Measurements from ENCODE around the gene PTPRQ.

Gene PTPRQ

GRCh38 chr12:80490329-80490728 is 46.3 kb downstream of the PTPRQ start:
- no peak for TF ChIP-seq CTCF (IDR thresholded peaks at IDR 0.05; ENCODE audit: control insufficient read depth, insufficient read depth, low read depth, low read length, missing control alignments)
- no peak overlapping the region for H3K4me3 ChIP-seq (ENCODE audit: control insufficient read depth, low read depth, low read length)
- DNase-seq (ENCODE audit: low read depth) = no peak

- no peak for TF ChIP-seq CTCF (IDR thresholded peaks at IDR 0.05; ENCODE audit: control insufficient read depth, insufficient read depth, low read depth, low read length, missing control alignments)
- no peak overlapping the region for H3K4me3 ChIP-seq (ENCODE audit: control insufficient read depth, low read depth, low read length)
- no peak for DNase-seq (ENCODE audit: low read depth)
Observed at GRCh38 chr12:80491166-80491565, 47.1 kb downstream of the PTPRQ start.

GRCh38 chr12:80493466-80493865 is 49.4 kb downstream of the PTPRQ start:
- no peak overlapping the region for H3K4me3 ChIP-seq (ENCODE audit: control insufficient read depth, low read depth, low read length)
- DNase-seq (ENCODE audit: low read depth) = no peak
- TF ChIP-seq CTCF (IDR thresholded peaks at IDR 0.05; ENCODE audit: control insufficient read depth, insufficient read depth, low read depth, low read length, missing control alignments) = no peak

GRCh38 chr12:80494836-80495235 is 50.8 kb downstream of the PTPRQ start:
- H3K4me3 ChIP-seq (ENCODE audit: control insufficient read depth, low read depth, low read length) = no peak overlapping the region
- no peak for DNase-seq (ENCODE audit: low read depth)
- no peak for TF ChIP-seq CTCF (IDR thresholded peaks at IDR 0.05; ENCODE audit: control insufficient read depth, insufficient read depth, low read depth, low read length, missing control alignments)

- no peak for TF ChIP-seq CTCF (IDR thresholded peaks at IDR 0.05; ENCODE audit: control insufficient read depth, insufficient read depth, low read depth, low read length, missing control alignments)
- no peak overlapping the region for H3K4me3 ChIP-seq (ENCODE audit: control insufficient read depth, low read depth, low read length)
- no peak for DNase-seq (ENCODE audit: low read depth)
Observed at GRCh38 chr12:80498059-80498728, 54.2 kb downstream of the PTPRQ start.

GRCh38 chr12:80504389-80505163 is 60.5 kb downstream of the PTPRQ start:
- no peak overlapping the region for H3K4me3 ChIP-seq (ENCODE audit: control insufficient read depth, low read depth, low read length)
- no peak for DNase-seq (ENCODE audit: low read depth)
- no peak for TF ChIP-seq CTCF (IDR thresholded peaks at IDR 0.05; ENCODE audit: control insufficient read depth, insufficient read depth, low read depth, low read length, missing control alignments)
